Stimulated activated CD8-positive, alpha-beta memory T cell treated with anti-CD3 and anti-CD28 coated beads, Interleukin-2, amount 100 ng/mL, for 1 hour (primary cell): ENCODE results near the gene ST6GALNAC2.
"Not testable (repeated sequence)": the region's sequence is repeated elsewhere in the genome, so short reads cannot be mapped to it uniquely, and the experiment has no call there.

Experiments
- DNase-seq, 2 donors: peaks; one replicate each; pipeline ENCODE4 v3.0.0-alpha.2; 2020; ENCODE audit warnings: low read depth in 2 of 2

The ST6GALNAC2 gene

GRCh38 chr17:76540381-76541300 lies 45.0 kb downstream of the ST6GALNAC2 start:
- DNase-seq: no peak

- no peak for DNase-seq
Measured at GRCh38 chr17:76539631-76540271, 45.9 kb downstream of the ST6GALNAC2 start, which contains the start of gene PRCD. TSS of gene PRCD (plus strand) at chr17:76540044. CDS start at chr17:76540142, 98 bp downstream.

DNA sequence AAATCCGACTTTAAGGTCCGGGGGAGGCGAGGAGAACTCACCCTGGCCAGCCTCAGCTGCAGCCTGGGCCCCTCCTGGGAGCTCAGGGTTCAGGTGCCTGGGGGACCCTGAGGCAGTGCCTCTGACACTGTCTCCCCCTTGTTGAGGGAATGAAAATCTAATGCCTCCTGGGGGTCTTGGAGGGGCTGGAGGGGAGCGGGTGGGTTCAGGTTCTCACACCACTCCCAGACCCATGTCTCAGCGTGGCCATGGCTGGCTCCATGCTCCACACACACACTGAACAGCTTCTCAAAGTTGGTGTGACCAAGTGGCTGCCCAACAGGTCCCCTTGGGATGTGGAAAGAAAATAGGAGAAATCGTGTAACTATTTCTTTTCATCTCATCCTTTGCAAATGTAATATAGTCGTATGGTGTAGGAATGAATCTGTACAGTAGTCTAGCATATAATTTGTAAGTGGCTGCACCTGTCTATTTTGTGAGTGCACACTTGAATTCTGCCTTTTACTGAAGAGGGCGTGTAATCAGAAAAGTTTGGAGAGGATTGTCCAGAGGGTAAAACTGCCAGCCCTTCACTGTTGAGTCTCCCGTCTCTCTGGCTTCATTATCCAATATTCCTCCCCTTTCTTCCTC lies 46.6 kb downstream of the ST6GALNAC2 start:
- DNase-seq: no peak

DNA sequence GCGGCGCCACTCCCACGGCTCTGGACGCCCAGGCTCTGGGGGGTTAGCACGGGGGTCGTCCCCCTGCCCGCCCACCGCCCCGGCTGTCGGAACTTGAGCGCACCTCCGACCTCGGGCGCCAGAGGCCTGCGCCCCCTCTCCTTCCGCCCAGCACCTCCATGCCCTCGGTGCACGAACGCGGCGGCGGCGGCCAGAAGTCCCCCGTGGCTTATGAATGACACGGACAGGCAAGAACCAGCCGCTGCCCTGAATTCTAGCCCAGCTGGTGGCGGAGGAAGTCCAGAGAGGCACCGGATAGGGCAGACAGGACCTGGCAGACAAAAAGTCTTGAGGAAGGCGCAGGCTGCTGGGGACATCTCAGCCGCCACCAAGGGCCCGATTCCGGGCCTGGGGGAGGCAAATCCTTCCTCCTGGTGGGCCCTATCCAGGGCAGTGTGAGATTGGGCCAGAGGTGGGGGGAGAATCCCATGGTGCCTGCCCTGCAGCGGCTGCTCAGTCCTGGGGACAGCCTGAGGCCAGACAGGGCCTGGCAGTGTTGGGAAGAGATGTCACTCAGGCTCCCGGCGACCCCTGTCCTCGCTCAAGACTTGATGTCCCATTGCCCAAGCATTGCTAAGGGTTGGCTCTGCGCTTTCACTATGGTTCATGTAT lies 47.3 kb downstream of the ST6GALNAC2 start:
- DNase-seq: no peak

GRCh38 chr17:76537578-76538280 lies 47.9 kb downstream of the ST6GALNAC2 start, which contains the start of gene CYGB:
TSS of gene CYGB (minus strand) at chr17:76537709. CDS start at chr17:76537542, 167 bp downstream.
- no peak for DNase-seq

GRCh38 chr17:76537288-76537577 lies 48.4 kb downstream of the ST6GALNAC2 start:
- no peak for DNase-seq

GRCh38 chr17:76536511-76537287 lies 49.0 kb downstream of the ST6GALNAC2 start:
- DNase-seq: no peak

- DNase-seq: no peak
Measured at GRCh38 chr17:76535788-76536510, 49.7 kb downstream of the ST6GALNAC2 start.

DNA sequence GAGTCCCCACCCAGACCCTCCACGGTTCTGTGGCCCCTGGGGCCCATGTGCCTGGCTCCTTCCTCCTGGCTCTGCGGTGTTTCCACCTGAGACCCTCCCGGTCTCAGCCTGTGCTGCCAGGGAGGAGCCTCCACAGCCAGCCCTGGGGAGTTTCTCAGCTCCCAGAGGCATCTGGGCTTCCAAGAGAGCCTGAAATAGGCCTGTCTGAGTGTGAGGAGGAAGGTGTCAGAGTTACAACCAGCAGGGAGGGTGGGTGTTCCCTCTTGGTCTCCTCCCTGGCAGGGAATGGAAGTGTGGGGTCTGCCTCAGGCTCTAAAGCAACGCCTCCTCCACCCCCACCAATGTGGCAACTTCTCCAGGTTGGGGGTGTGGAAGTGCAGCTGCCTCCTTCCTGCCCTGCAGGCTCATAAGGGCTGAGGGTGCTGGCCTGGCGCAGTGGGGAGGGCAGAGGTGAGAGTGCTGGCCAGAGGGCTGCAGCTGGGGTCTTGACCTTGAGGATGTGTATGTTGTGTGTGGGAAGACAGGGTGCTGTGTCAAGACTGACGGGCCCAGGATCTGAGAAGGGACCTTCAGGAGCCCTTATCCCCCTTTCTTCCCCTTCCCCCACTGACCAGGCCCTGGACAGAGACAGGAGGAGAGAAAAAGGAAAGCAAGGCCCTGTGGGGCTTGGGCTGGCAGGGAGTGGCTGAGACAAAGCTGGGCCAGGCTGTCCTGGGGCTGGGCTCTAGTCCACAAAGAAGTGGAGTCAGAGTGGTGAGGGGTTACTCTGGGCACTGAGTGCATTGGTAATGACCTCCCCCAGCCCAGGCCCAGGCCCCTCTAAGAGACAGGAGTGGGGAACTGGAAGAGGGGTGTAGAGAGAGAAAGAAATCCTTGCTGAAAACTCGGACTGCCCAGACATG lies 50.6 kb downstream of the ST6GALNAC2 start:
- DNase-seq: no peak

DNA sequence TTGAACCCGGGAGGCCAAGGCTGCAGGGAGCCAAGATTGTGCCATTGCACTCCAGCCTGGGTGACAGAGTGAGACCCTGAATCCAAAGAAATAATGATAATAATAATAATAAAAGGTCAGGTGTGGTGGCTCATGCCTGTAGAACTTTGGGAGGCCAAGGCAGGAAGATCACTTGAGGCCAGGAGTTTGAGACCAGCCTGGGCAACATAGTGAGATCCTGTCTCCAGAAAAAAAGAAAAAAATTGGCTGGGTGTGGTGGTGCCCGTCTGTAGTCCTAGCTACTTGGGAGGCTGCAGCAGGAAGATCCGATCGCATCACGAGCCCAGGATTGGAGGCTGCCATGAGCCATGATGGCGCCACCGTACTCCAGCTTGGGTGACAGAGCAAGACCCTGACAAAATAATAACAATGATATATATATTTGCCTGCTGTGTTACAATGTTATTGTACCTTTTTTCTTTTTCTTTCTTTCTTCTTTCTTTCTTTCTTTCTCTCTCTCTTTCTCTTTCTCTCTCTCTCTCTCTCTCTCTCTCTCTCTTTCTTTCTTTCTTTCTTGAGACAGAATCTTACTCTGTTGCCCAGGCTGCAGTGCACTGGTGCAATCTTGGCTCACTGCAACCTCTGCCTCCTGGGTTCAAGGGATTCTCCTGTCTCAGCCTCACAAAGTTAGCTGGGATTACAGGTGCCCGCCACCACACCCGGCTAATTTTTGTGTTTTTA lies 51.9 kb downstream of the ST6GALNAC2 start:
- DNase-seq: not testable (repeated sequence)

DNA sequence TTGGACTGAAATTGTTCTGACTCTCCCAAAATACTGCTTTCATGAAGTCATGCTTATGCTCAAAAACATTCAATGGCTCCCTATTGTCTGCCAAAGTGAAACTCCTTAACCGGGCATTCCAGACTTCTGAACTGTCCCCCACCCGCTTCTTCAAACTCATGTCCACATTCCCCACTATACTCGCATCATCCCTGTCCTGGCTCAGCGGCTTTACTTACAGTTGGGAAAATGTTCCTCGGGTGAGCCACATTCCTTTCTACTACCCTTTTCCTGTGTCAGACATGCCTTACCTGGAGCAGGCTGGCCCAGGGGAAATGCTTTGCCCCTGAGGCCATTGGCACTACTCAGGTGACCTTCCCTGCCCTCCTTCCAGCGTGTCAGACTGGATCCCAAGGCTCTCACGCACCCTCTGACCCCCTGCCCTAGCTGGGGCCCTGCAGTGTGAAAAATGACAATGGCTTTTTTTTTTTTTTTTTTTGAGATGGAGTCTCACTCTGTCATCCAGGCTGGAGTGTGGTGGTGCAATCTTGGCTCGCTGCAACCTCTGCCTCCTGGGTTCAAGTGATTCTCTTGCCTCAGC lies 53.5 kb downstream of the ST6GALNAC2 start:
- no peak for DNase-seq

DNA sequence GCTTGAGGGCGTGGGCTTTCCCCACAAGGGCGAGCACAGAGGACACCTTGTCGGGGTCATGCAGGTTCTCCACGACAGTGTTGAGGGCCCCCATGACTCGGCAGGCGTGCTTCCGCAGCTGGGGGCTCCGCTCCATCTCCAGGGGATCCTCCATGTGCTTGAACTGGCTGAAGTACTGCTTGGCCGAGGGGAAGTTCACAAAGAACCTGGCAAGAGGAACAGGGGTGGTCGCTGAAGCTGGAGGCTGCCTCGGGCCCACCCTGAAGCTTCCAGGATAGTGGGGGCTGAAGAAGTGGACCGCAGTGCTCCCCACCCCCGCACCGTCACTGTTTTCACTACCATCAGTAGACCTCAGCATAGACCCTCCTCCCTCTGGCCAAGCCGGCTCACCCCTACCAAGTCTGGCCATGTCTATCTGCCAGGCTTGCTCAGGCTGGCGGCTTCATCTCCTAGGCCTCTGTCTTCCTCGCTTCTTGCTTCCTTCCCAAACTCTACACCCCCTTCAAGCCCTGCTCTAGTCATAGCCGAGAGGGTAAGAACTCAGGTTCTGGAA lies 54.1 kb downstream of the ST6GALNAC2 start:
- no peak for DNase-seq

GRCh38 chr17:76530811-76531485 lies 54.7 kb downstream of the ST6GALNAC2 start:
- DNase-seq: no peak

DNA sequence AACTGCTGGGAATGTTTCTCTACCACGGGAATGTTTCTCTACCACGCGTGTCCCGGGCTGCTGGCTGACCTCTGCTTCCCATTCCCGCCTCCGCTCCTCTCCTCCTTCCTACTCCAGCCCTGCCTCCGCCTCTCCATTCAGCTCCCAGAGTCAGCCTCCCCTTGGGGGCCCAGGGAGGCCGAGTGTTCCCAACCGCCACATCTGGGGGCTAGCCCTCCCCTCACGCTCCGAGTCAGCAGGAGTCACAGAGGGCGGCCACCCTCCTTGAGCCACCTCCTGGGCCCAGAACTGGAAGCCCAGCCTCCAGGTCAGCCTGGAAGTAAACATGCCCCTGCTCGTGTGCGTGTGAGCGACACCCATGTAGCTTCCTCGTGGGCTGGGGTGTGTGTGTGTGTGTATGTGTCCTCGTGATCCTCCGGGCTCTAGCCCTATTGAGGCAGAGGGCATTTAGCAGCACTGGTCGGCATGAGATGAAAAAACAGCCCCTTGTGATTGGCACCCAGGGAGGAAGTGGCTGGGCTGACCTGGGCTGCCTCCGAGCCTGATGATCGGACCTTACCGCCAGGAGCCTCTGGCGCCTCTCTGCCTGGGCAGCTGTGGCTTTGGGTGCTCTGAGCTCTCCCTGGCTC lies 55.5 kb downstream of the ST6GALNAC2 start:
- DNase-seq: no peak

- DNase-seq: no peak
Measured at GRCh38 chr17:76529224-76530094, 56.2 kb downstream of the ST6GALNAC2 start.
